ENCODE results near the gene PRAMEF14.
"Not testable (repeated sequence)": the region's sequence is repeated elsewhere in the genome, so short reads cannot be mapped to it uniquely, and the experiment has no call there.

PRAMEF14 gene, protein sequence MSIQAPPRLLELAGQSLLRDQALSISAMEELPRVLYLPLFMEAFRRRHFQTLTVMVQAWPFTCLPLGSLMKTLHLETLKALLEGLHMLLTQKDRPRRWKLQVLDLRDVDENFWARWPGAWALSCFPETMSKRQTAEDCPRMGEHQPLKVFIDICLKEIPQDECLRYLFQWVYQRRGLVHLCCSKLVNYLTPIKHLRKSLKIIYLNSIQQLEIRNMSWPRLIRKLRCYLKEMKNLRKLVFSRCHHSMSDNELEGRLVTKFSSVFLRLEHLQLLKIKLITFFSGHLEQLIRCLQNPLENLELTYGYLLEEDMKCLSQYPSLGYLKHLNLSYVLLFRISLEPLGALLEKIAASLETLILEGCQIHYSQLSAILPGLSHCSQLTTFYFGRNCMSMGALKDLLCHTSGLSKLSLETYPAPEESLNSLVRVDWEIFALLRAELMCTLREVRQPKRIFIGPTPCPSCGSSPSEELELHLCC

DNA sequence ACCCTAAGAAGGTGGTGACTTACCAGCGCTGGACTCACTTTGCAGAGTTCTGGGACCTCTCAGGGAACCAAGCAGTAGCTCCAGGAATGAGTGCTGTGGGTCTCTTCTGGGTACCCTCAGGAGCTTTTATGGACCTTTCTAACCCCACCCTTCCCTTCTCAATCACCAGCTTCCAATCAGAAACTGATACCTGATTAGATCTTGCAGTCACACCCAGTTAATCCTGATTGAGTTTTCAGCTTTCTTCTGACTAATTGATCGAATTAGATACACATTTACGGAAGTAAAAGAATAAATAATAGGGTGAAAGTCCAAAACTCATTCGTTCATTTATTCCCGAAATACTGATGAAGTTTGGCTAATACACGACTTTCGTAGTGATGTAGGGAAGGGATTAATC is at the start of gene PRAMEF14:
PRAMEF14 (minus strand) TSS at position 101 of the 400 bp plus-strand sequence. CDS start 1,820 bp downstream, outside the sequence.
- DNase-seq (ENCODE audit: low read depth), result not testable (repeated sequence)

DNA sequence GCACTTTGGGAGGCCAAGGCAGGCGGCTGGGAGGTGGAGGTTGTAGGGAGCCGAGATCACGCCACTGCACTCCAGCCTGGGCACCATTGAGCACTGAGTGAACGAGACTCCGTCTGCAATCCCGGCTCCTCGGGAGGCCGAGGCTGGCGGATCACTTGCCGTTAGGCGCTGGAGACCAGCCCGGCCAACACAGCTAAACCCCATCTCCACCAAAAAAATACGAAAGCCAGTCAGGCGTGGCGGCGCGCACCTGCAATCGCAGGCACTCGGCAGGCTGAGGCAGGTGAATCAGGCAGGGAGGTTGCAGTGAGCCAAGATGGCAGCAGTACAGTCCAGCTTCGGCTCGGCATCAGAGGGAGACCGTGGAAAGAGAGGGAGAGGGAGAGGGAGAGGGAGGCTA is 48.4 kb upstream of the PRAMEF14 start:
- H3K4me3 ChIP-seq (ENCODE audit: low read length); DNase-seq (ENCODE audit: low read depth): not testable (repeated sequence)

More for the DNA sequence above, at the start of gene PRAMEF14:
- not testable (repeated sequence) for H3K4me3 ChIP-seq (ENCODE audit: low read length)

DNA sequence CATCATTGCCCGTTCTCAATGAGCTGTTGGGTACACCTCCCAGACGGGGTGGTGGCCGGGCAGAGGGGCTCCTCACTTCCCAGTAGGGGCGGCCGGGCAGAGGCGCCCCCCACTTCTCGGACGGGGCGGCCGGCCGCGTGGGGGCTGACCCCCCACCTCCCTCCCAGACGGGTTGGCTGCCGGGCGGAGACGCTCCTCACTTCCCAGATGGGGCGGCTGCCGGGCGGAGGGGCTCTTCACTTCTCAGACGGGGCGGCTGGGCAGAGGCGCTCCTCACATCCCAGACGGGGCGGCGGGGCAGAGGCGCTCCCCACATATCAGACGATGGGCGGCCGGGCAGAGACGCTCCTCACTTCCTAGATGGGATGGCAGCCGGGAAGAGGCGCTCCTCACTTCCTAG is 47.8 kb upstream of the PRAMEF14 start:
- DNase-seq (ENCODE audit: low read depth), result not testable (repeated sequence)

DNA sequence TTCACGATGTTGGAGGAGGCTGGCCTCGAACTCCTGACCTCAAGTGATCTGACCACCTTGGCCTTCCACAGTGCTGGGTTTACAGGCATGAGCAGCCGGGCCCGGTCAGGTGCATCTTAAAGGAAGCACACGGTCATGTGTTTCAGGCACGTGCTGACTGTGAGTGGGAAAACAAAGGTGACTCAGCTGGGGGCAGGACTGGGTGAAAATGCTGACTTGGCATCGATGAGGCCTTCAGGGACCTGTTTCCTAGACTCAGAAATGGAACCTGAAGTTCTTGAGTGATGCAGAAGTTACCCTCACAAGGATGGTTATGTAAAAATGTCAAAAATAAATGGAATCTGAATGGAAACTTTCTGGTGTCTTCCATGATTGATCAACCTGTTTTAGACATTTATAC is 46.1 kb upstream of the PRAMEF14 start:
- not testable (repeated sequence) for H3K4me3 ChIP-seq (ENCODE audit: low read length); DNase-seq (ENCODE audit: low read depth)

More for the DNA sequence above, 47.8 kb upstream of the PRAMEF14 start:
- H3K4me3 ChIP-seq (ENCODE audit: low read length), result not testable (repeated sequence)

DNA sequence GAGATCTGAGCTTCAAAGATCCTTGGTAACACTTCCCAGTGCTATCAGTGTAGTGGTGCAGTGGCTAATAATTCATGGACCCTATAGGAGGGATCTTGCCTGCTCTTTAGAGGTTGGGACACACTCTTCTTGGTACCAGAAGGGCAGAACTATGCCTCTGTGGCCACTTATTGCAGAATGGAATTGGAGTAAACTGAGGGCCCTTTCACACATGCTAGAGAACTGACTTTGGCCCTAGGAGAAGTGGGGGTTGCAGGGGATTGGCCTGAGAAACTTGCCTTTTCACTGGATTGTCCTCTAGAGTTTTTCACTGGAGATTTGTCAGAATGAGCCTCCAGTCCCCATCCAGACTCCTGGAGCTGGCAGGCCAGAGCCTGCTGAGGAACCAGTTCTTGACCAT is 42.4 kb upstream of the PRAMEF14 start, which contains the start of gene PRAMEF17:
PRAMEF17 (plus strand) TSS at position 301 of the 400 bp plus-strand sequence; CDS start at position 327, 26 bp downstream.
- H3K4me3 ChIP-seq (ENCODE audit: low read length); DNase-seq (ENCODE audit: low read depth): not testable (repeated sequence)

DNA sequence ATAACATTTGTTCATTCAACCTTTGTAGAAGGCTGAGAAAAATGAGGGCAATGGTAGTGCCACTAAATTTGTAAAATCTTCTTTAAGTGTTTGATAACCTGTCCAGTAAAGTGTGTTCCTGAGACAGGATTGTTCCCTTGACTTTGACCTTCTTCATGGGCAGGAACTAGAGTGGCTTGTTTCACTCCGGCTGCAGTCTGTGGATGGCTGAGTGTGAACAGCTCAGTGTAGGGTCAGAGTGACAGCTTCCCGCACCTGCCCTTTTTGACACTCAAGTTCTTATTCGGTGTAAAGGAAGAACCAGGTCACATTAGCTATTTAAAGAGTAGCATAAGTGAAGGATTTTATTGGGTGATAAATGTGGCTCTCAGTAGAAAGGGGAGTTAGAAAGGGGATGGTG is 33.4 kb upstream of the PRAMEF14 start:
- not testable (repeated sequence) for DNase-seq (ENCODE audit: low read depth); H3K4me3 ChIP-seq (ENCODE audit: low read length)

DNA sequence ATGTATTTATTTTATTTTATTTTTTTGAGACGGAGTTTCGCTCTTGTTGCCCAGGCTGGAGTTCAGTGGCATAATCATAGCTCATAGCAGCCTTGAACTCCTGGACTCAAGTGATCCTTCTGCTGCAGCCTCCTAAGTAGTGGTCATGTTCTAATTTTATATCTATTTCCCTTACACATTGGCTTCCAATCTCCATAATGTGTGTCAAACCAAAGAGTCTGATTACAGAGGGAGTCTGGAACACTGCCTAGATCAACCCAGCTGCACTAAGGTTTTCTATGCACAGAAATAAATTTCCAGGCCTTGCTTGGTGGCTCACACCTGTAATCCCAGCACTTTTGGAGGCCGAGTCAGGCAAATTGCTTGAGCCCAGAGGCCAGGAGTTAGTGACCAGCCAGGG is 32.0 kb upstream of the PRAMEF14 start:
- H3K4me3 ChIP-seq (ENCODE audit: low read length); DNase-seq (ENCODE audit: low read depth): not testable (repeated sequence)

DNA sequence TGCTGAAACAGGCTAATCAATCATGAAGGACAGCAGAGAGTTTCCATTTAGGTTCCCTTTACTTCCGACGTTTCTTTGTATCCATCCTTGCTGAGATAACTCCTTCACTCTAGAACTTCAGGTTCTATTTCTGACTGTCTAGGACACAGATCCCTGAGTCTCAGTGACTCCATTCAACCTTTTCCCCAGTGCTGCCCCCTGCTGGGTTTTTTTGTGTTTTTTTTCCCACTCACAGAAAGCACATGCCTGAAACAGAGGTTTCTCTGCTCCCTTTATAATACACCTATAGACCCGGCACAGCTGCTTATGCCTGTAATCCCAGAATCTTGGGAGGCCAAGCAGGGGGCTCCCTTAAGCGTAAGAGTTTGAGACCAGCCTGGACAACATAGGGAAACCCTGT is 21.6 kb upstream of the PRAMEF14 start:
- H3K4me3 ChIP-seq (ENCODE audit: low read length); DNase-seq (ENCODE audit: low read depth): not testable (repeated sequence)

DNA sequence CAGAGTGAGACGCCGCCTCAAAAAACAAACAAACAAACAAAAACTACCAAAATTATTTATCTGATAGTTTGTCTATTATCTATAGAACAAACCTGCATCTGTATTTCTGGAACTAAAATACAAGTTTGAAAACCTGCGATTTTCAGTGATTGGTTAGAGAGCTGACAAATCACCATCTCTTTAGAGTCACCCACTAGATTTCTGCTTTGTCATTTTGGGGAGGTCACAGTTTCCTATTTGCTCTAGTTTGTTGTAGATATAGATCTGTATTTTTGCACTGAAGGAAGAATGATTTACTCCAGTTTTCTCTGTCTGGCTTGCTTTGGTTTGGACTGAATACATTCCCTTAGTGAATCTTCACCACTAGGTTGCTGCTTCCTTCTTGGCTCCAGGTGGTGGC is 19.6 kb upstream of the PRAMEF14 start:
- H3K4me3 ChIP-seq (ENCODE audit: low read length); DNase-seq (ENCODE audit: low read depth): not testable (repeated sequence)

DNA sequence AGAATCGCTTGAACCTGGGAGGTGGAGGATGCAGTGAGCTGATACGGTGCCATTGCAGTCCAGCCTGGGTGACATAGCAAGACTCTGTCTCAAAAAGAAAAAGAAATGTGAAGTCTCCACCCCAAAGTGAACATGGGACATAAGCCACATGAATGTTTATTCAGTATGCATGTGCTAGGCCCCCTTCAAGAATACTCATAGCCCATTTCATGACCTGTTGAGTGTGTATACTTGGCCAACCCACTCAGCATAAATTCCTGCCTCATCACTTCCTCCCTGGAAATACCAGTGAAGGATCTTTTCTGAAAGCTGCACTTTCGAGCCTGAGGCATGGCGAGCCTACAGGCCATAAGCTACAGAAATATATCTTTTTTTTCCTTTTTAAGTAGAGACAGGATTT is 18.0 kb upstream of the PRAMEF14 start:
- DNase-seq (ENCODE audit: low read depth); H3K4me3 ChIP-seq (ENCODE audit: low read length): not testable (repeated sequence)

DNA sequence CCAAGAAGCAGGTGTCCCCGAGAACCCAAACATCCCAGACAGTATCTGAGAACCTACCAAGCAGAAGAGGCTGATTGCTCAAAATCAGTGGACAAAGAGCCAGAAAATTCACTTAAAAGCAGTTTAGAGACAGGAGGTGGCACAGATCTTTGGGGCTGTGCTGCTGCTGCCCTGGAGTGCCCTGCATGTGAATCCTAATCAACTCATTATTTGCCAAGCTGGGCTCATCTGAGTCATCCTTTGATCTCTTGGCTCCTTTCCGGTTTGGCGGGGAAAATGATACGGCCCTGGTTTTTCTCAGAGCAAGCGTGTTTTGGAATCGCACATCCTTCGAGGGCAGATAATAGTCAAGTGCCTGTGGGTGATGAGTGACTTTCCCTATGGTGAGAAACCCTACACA is 15.4 kb upstream of the PRAMEF14 start:
- H3K4me3 ChIP-seq (ENCODE audit: low read length); DNase-seq (ENCODE audit: low read depth): not testable (repeated sequence)

DNA sequence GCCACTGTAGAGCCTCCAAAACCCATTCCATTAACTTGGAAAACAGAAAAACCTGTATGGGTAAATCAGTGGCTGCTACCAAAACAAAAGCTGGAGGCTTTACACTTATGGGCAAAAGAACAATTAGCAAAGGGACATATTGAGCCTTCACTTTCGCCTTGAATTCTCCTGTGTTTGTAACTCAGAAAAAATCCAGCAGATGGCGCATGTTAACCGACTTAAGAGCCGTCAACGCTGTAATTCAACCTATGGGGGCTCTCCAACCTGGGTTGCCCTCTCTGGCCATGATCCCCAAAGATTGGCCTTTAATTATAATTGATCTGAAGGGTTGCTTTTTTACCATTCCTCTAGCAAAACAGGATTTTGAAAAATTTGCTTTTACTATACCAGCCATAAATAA is 9.8 kb upstream of the PRAMEF14 start:
- DNase-seq (ENCODE audit: low read depth), result peak; percentile 63
- TF ChIP-seq, protein P1, sequence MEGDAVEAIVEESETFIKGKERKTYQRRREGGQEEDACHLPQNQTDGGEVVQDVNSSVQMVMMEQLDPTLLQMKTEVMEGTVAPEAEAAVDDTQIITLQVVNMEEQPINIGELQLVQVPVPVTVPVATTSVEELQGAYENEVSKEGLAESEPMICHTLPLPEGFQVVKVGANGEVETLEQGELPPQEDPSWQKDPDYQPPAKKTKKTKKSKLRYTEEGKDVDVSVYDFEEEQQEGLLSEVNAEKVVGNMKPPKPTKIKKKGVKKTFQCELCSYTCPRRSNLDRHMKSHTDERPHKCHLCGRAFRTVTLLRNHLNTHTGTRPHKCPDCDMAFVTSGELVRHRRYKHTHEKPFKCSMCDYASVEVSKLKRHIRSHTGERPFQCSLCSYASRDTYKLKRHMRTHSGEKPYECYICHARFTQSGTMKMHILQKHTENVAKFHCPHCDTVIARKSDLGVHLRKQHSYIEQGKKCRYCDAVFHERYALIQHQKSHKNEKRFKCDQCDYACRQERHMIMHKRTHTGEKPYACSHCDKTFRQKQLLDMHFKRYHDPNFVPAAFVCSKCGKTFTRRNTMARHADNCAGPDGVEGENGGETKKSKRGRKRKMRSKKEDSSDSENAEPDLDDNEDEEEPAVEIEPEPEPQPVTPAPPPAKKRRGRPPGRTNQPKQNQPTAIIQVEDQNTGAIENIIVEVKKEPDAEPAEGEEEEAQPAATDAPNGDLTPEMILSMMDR (IDR thresholded peaks at IDR 0.05; ENCODE audit: insufficient read depth, low read depth, low read length, missing control alignments), result peak; percentile 55
- H3K4me3 ChIP-seq (ENCODE audit: low read length), result not testable (repeated sequence)

DNA sequence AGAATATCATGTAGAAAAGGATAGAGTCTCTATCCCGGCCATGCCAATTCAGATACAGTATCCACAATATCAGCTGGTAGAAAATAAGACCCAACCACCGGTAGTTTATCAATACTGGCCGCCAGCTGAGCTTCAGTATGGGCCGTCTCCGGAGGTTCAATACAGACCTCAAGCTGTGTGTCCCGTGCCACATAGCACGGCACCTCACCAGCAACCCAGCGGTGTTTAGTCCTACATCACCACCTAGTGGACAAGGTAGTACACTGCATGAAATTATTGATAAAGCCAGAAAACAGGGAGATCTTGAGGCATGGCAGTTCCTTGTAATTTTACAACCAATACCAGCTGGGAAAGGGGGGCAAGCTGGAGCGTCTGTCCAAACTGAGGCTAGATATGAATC is 7.5 kb upstream of the PRAMEF14 start:
- H3K4me3 ChIP-seq (ENCODE audit: low read length); DNase-seq (ENCODE audit: low read depth): not testable (repeated sequence)

DNA sequence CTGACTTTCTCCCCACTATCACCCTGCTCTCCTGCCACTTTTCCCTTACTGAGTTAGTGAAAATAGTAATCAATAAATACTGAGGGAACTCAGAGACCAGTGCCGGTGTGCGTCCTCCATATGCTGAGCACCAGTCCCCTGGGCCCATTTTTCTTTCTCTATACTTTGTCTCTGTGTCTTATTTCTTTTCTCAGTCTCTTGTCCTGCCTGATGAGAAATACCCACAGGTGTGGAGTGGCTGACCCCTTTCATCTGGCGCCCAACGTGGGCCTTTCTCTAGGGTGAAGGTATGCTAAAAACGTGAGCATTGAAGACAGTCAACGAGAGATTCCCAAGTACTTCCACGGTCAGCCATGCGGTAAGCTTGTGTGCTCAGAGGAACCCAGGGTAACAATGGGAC is 6.5 kb upstream of the PRAMEF14 start:
- DNase-seq (ENCODE audit: low read depth); H3K4me3 ChIP-seq (ENCODE audit: low read length): not testable (repeated sequence)

DNA sequence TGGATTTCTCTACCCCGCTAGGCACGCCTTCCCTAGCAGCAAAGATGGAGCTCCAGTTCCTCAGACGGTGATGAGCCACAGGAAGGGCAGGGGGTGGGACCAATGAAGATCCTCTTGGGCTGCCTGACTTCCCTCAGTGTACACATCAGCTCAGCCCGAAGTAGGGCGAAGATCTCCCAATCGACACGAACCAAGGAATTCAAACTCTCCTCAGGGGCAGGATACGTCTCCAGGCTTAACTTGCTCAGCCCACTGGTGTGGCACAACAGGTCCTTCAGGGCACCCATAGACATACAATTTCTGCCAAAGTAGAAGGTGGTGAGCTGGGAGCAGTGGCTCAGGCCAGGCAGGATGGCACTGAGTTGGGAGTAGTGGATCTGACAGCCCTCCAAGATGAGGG is 4.4 kb downstream of the PRAMEF14 start:
- not testable (repeated sequence) for DNase-seq (ENCODE audit: low read depth); H3K4me3 ChIP-seq (ENCODE audit: low read length)

DNA sequence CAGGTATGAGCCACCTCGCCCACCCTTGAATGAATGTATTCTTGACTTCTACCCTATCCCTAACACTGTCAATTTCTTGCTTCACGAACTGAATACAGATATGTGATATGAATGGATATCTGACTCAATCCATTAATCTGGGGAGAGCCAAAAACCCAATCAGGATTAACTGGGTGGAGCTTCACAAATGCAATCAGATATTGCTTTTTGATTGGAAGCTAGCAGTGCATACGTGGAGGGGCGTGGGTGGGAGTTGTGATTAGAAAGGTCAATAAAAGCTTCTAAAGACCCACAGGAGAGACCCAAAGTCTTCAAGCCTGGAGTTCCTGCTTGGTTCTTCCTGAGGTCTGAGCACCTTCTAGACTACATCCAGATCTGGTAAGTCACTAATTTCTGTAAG is 31.7 kb downstream of the PRAMEF14 start, which contains the start of gene PRAMEF15:
PRAMEF15 (plus strand) TSS at position 301 of the 400 bp plus-strand sequence. CDS start 2,827 bp downstream, outside the sequence.
- DNase-seq (ENCODE audit: low read depth); H3K4me3 ChIP-seq (ENCODE audit: low read length): not testable (repeated sequence)

DNA sequence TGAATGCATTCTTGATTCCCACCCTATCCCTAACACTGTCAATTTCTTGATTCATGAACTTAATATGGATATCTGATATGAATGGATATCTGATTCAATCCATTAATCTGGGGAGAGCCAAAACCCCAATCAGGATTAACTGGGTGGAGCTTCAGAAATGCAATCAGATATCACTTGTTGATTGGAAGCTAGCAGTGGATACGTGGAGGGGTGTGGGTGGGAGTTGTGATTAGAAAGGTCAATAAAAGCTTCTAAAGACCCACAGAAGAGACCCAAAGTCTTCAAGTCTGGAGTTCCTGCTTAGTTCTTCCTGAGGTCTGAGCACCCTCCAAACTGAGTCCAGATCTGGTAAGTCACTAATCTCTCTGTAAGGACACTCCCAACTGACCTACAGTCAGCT is 43.7 kb downstream of the PRAMEF14 start, which contains the start of gene PRAMEF33:
PRAMEF33 (plus strand) TSS at position 301 of the 400 bp plus-strand sequence. CDS start 2,416 bp downstream, outside the sequence.
- DNase-seq (ENCODE audit: low read depth); H3K4me3 ChIP-seq (ENCODE audit: low read length): not testable (repeated sequence)

DNA sequence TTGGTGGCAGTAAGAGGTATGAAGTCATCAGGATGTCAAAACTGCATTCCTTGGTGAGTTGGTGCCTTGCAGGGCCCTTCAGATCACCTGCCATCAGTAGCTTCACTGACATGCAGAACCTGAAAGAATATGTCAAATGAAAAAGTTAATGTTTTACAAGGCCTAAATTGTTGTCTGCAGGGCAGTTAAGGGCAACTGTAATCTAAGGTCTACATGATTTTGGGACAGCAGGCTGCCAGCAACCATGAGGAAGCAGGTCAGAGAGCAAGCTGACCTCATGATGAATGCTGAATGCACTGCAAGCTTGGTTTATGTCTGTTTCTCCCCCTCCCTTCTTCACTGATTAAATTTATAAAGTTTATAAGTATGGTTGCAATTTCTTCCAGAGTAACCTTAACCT is 44.7 kb downstream of the PRAMEF14 start:
- not testable (repeated sequence) for DNase-seq (ENCODE audit: low read depth); H3K4me3 ChIP-seq (ENCODE audit: low read length)

DNA sequence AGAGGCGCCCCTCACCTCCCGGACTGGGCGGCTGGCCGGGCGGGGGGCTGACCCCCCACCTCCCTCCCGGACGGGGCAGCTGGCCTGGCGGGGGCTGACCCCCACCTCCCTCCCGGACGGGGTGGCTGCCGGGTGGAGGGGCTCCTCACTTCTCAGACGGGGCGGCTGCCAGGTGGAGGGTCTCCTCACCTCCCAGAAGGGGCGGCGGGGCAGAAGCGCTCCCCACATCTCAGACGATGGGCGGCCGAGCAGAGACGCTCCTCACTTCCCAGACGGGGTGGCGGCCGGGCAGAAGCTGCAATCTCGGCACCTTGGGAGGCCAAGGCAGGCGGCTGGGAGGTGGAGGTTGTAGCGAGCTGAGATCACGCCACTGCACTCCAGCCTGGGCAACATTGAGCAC is 48.2 kb downstream of the PRAMEF14 start:
- not testable (repeated sequence) for H3K4me3 ChIP-seq (ENCODE audit: low read length); DNase-seq (ENCODE audit: low read depth)

Data from epithelial cell of esophagus (primary cell).